Keratinocyte (primary cell): ENCODE data around the gene TMCC2.

Experiments
- CTCF ChIP-seq, 3 experiments: IDR thresholded peaks in 1 of 3; conservative IDR thresholded peaks in 1 of 3; optimal IDR thresholded peaks in 1 of 3; 2 replicates in 2 of 3; 3 replicates in 1 of 3; pipeline versions ENCODE3 to v1.5.1; 2011; ENCODE audit warnings: low read length in 3 of 3, mild to moderate bottlenecking in 3 of 3, moderate library complexity in 2 of 3, control low read depth in 1 of 3, inconsistent platforms in 1 of 3; ENCODE audit not compliant: insufficient read depth in 2 of 3; ENCODE audit errors: extremely low read depth in 1 of 3
- EZH2 ChIP-seq: IDR thresholded peaks from one replicate; pipeline ENCODE4 v1.6.1; 2012; ENCODE audit warnings: inconsistent platforms, mild to moderate bottlenecking, low read length, moderate library complexity

GRCh38 chr1:205273551-205273982 lies 45.8 kb downstream of the TMCC2 start:
- peak; percentile 99 for TF ChIP-seq CTCF (optimal IDR thresholded peaks at IDR 0.05 in 1 of 3, IDR thresholded peaks at IDR 0.05 in 1 of 3, conservative IDR thresholded peaks at IDR 0.05 in 1 of 3; ENCODE audit: extremely low read depth in 1 of 3, insufficient read depth in 2 of 3, low read length in 3 of 3)
- TF ChIP-seq EZH2 = no peak
